ENCODE data around the gene GRXCR1. TPM values are rescaled to one million over a fixed set of nuclear protein-coding genes. Genes with fewer than 3 reads are reported as not detected.

Gene GRXCR1
- total RNA-seq, 4 donors from 2014 or later, result not detected

DNA sequence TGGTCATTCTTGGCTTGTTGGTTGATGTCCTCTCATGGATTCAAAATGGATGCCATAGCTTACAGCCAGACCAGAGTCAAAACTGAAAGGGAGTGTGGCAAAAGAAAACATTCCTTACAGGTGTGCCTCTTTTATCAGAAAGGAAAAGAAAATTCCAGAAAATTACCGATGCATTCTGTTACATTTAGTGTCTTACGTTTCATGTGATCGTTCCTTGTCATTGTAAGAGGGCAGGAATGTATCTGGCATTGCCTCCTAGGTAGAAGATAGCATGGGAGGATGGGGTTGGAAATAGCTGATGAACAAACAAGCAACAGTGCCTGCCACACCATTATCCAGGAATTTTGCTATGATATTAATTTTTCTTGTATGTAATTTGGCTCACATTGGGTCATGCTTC is 13.1 kb downstream of the GRXCR1 start:
- H3K27me3 ChIP-seq, result no peaks in the 10 kb centered on the region
- H3K4me3 ChIP-seq, result no peak overlapping the region
- no peak overlapping the region for H3K27ac ChIP-seq
- no peak for TF ChIP-seq POLR2A (IDR thresholded peaks at IDR 0.05)
- TF ChIP-seq, protein P1, sequence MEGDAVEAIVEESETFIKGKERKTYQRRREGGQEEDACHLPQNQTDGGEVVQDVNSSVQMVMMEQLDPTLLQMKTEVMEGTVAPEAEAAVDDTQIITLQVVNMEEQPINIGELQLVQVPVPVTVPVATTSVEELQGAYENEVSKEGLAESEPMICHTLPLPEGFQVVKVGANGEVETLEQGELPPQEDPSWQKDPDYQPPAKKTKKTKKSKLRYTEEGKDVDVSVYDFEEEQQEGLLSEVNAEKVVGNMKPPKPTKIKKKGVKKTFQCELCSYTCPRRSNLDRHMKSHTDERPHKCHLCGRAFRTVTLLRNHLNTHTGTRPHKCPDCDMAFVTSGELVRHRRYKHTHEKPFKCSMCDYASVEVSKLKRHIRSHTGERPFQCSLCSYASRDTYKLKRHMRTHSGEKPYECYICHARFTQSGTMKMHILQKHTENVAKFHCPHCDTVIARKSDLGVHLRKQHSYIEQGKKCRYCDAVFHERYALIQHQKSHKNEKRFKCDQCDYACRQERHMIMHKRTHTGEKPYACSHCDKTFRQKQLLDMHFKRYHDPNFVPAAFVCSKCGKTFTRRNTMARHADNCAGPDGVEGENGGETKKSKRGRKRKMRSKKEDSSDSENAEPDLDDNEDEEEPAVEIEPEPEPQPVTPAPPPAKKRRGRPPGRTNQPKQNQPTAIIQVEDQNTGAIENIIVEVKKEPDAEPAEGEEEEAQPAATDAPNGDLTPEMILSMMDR (IDR thresholded peaks at IDR 0.05 in 4 of 5, conservative IDR thresholded peaks at IDR 0.05 in 1 of 5), result no peak
- ATAC-seq (no peak), DNase-seq (no peak)
- H3K36me3 ChIP-seq, result no peaks in the 10 kb centered on the region
- H3K4me1 ChIP-seq, result no peaks in the 10 kb centered on the region
- intact Hi-C loops (cut with DNase I; ENCODE audit: low total_unique reads) (no loop called here), in situ Hi-C loops (cut with MboI; ENCODE audit: low sequenced_read_pairs in 4 of 4) (no loop called here)
- no peaks in the 10 kb centered on the region for H3K9me3 ChIP-seq

DNA sequence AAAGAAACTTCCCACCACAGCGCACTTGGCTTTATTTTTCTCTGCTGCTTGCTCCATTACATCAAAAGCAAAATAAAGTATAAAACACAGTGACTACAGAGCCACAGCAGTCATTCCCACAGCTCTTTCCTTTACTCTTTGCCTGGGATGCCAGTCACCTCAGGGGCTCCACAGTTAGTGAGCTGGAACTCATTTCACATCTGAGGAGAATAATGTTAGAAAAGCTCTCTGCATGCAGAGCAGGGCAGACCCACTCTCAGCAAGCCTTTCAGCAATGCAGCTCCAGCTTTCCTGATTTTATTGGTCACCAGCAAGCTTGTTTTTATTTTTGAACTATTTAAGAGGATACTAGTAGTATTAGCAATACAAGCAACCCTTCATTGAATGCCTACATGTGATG is 13.8 kb downstream of the GRXCR1 start:
- H3K27me3 ChIP-seq, result no peaks in the 10 kb centered on the region
- DNase-seq (no peak), ATAC-seq (no peak)
- H3K4me3 ChIP-seq, result no peak overlapping the region
- no peaks in the 10 kb centered on the region for H3K36me3 ChIP-seq
- no peak overlapping the region for H3K27ac ChIP-seq
- in situ Hi-C loops (cut with MboI; ENCODE audit: low sequenced_read_pairs in 4 of 4) (no loop called here), intact Hi-C loops (cut with DNase I; ENCODE audit: low total_unique reads) (no loop called here)
- TF ChIP-seq, protein P1 (IDR thresholded peaks at IDR 0.05 in 4 of 5, conservative IDR thresholded peaks at IDR 0.05 in 1 of 5), result no peak
- TF ChIP-seq POLR2A (IDR thresholded peaks at IDR 0.05), result no peak
- no peaks in the 10 kb centered on the region for H3K9me3 ChIP-seq
- no peaks in the 10 kb centered on the region for H3K4me1 ChIP-seq

DNA sequence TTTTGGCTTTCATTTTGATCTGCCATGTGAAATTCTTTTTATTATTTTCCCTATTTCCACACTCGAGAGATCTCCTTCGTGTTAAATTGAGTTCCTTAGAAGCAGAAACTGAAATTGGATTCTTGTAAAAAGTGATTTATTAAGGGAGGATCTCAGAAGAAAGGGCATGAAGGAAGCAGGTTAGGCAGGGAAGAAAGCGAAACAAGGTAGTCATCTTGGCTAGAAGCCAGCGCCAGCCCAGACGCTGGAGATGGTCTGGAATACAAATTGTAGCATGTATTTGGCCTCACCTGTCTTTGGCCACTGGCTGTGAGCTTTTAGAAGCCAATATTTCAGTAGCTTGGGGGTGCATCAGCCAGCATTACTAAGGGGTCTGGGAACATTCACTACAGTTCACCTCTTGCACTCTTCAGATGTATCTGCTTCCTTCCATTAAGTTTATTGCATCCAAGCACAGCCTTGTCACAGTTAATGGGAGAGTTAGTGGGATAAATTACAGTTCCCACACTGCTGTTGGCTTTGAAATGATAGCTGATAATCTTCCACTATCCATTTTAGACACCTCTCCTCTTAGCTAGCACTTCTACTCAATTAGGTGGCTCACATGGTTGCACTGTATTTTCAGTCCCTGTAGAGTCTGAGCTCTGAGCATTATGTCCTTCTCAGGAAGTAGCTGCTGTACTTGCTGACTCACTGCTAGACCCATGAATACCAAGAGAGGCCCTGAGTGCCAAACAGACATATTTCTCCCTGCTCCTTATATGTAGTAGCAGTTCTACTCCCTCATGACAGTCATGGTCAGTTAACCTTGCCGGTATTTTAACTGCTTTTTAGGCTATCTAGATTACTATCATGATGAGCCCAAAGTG is 14.6 kb downstream of the GRXCR1 start:
- intact Hi-C loops (cut with DNase I; ENCODE audit: low total_unique reads) (no loop called here), in situ Hi-C loops (cut with MboI; ENCODE audit: low sequenced_read_pairs in 4 of 4) (no loop called here)
- DNase-seq, result no peak
- no peak overlapping the region for H3K4me3 ChIP-seq
- H3K36me3 ChIP-seq, result no peaks in the 10 kb centered on the region
- ATAC-seq, result no peak
- no peaks in the 10 kb centered on the region for H3K4me1 ChIP-seq
- no peak overlapping the region for H3K27ac ChIP-seq
- no peaks in the 10 kb centered on the region for H3K27me3 ChIP-seq
- H3K9me3 ChIP-seq, result no peaks in the 10 kb centered on the region
- TF ChIP-seq, protein P1 (IDR thresholded peaks at IDR 0.05 in 4 of 5, conservative IDR thresholded peaks at IDR 0.05 in 1 of 5), result no peak
- no peak for TF ChIP-seq POLR2A (IDR thresholded peaks at IDR 0.05)

DNA sequence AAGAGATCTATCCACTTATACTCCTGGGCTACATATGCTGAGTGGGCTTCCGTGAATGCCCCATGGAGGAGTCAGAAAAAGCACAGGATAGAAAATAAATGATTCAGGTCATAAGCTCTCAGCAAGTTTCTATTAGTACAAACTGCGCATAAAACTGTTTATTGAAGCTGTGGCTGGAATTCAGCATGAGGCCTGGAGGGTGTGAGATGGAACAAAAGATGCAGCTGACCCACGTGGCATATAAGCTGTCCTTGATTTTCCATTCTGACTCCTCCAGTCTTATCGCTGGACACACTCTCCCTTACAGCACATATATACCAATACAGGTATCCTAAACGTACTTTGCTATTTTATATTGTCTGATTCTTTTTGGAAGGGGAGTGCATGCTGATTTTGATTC is 17.9 kb downstream of the GRXCR1 start:
- Histone ChIP-seq H3K4me1 (no peaks in the 10 kb centered on the region), H3K36me3 (no peaks in the 10 kb centered on the region), H3K27ac (no peak overlapping the region), H3K27me3 (no peaks in the 10 kb centered on the region), H3K9me3 (no peaks in the 10 kb centered on the region), H3K4me3 (no peak overlapping the region)
- TF ChIP-seq, protein P1 (IDR thresholded peaks at IDR 0.05 in 4 of 5, conservative IDR thresholded peaks at IDR 0.05 in 1 of 5), result no peak
- TF ChIP-seq POLR2A (IDR thresholded peaks at IDR 0.05), result no peak
- DNase-seq (no peak), ATAC-seq (no peak)
- in situ Hi-C loops (cut with MboI; ENCODE audit: low sequenced_read_pairs in 4 of 4), result no loop called here
- intact Hi-C loops (cut with DNase I; ENCODE audit: low total_unique reads), result no loop called here
